Measurements from ENCODE around the gene TCF4.
A peak's percentile ranks its signal among the peaks of the same experiment; 100 is the strongest.

TCF4 gene

GRCh38 chr18:55395799-55396198, 192.2 kb downstream of the TCF4 start:
- in situ Hi-C loops (cut with MboI; ENCODE audit: low pct_unique_long_range_greater_than_20kb, low sequenced_read_pairs, unreplicated experiment): no loop called here
- DNase-seq (ENCODE audit: low spot score): no peak
- no peak for TF ChIP-seq CTCF (IDR thresholded peaks at IDR 0.05; ENCODE audit: extremely low read depth, insufficient read depth, missing control alignments)

GRCh38 chr18:55390898-55391297, 197.1 kb downstream of the TCF4 start:
- DNase-seq (ENCODE audit: low spot score): no peak
- in situ Hi-C loops (cut with MboI; ENCODE audit: low pct_unique_long_range_greater_than_20kb, low sequenced_read_pairs, unreplicated experiment): no loop called here
- no peak for TF ChIP-seq CTCF (IDR thresholded peaks at IDR 0.05; ENCODE audit: extremely low read depth, insufficient read depth, missing control alignments)

- DNase-seq (ENCODE audit: low spot score): no peak
- in situ Hi-C loops (cut with MboI; ENCODE audit: low pct_unique_long_range_greater_than_20kb, low sequenced_read_pairs, unreplicated experiment): no loop called here
- no peak for TF ChIP-seq CTCF (IDR thresholded peaks at IDR 0.05; ENCODE audit: extremely low read depth, insufficient read depth, missing control alignments)
Observed at GRCh38 chr18:55387139-55387984, 200.6 kb downstream of the TCF4 start.

- no peak for TF ChIP-seq CTCF (IDR thresholded peaks at IDR 0.05; ENCODE audit: extremely low read depth, insufficient read depth, missing control alignments)
- in situ Hi-C loops (cut with MboI; ENCODE audit: low pct_unique_long_range_greater_than_20kb, low sequenced_read_pairs, unreplicated experiment): no loop called here
- DNase-seq (ENCODE audit: low spot score): no peak
Observed at GRCh38 chr18:55386545-55386944, 201.4 kb downstream of the TCF4 start.

GRCh38 chr18:55385770-55386169, 202.2 kb downstream of the TCF4 start:
- in situ Hi-C loops (cut with MboI; ENCODE audit: low pct_unique_long_range_greater_than_20kb, low sequenced_read_pairs, unreplicated experiment): no loop called here
- no peak for TF ChIP-seq CTCF (IDR thresholded peaks at IDR 0.05; ENCODE audit: extremely low read depth, insufficient read depth, missing control alignments)
- no peak for DNase-seq (ENCODE audit: low spot score)

GRCh38 chr18:55384551-55385275, 203.3 kb downstream of the TCF4 start:
- DNase-seq (ENCODE audit: low spot score): peak; percentile 19
- TF ChIP-seq CTCF (IDR thresholded peaks at IDR 0.05; ENCODE audit: extremely low read depth, insufficient read depth, missing control alignments): peak; percentile 62
- in situ Hi-C loops (cut with MboI; ENCODE audit: low pct_unique_long_range_greater_than_20kb, low sequenced_read_pairs, unreplicated experiment): no loop called here

Data from GM13977 (cell line).